ENCODE results near the gene ARSI. TPM values are rescaled to one million over a fixed set of nuclear protein-coding genes. Genes with fewer than 3 reads are reported as not detected.

The ARSI gene
- total RNA-seq, 4 donors from 2014 or later, result 0.17 to 1.5 (median 0.43) TPM

DNA sequence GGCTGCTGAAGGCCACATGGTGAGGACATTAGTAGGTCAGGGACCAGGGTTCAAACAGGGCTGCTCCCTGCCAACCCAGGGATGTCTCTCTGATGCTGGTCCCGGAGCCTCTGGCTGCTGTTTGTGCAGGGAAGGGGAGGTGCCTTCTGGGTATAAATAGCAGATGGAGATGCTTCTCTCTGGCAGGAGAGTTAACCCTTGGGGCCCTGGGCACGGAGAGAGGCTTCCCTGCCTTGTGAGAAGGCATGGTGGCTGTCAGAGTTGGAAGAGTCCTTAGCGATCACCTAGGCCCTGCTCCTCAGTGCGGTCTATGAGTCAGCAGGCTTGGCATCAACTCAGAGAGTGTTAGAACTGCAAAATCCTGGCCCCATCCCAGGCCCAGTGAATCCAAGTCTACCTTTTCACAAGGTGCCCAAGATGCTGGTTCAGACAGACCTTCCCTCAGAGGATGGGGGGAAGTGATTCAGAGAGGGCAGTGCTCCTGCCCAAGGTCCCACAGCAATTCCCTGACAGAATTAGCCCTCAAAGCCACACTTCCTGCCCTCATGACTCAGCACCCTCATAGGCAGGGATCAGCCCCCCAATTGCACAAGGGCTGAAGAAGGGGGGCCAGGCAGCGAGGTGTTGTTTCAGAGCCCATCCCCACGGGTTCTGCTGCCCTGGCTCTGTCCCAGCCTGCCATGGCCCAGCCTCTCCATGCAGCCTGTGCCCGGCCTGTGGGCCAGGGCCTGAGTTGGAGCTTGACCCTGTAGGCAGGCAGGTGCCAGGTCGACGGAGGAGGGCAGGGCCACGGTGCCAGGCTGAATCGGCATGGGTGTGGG lies 38.7 kb downstream of the ARSI start:
- no peak for TF ChIP-seq CTCF (IDR thresholded peaks at IDR 0.05; ENCODE audit: low read depth)

DNA sequence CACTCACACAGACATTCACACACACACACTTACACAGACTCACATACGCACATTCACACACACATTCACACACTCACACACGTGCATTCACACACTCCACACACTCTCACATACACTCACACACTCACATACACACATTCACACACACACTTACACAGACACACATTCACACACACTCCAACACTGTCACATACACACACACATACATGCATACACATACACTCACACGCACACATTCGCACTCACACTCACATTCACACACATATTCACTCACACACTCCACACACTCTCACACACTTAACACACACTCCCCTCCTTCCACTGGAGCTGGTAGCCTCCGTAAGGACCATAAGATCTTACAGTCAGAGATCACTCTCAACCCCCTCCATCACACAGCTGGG lies 39.3 kb downstream of the ARSI start:
- no peak for TF ChIP-seq CTCF (IDR thresholded peaks at IDR 0.05; ENCODE audit: low read depth)

GRCh38 chr5:150262502-150262901 lies 40.2 kb downstream of the ARSI start:
- no peak for TF ChIP-seq CTCF (IDR thresholded peaks at IDR 0.05; ENCODE audit: low read depth)

GRCh38 chr5:150261231-150261630 lies 41.5 kb downstream of the ARSI start:
- TF ChIP-seq CTCF (IDR thresholded peaks at IDR 0.05; ENCODE audit: low read depth), result no peak

GRCh38 chr5:150258130-150258529 lies 44.6 kb downstream of the ARSI start:
- no peak for TF ChIP-seq CTCF (IDR thresholded peaks at IDR 0.05; ENCODE audit: low read depth)

DNA sequence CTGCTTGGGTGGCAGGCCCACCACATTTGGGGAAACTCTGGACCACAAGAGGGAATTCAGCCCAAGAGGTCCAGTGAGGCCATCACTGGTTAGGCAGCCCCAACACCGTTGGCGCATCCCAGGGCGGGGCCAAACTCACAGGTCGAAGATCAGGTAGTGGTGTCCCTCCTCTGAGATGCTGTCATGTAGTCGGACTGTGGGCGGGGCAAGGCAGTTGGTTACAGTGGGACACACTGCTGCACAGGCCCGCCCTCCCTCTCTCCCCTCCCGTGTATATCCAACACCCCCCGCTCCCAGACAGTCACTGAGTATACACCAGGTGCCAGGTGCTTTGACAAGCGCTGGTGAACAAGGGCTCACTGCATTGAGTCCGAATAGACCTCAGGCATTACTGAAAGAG lies 45.3 kb downstream of the ARSI start:
- TF ChIP-seq CTCF (IDR thresholded peaks at IDR 0.05; ENCODE audit: low read depth), result no peak

DNA sequence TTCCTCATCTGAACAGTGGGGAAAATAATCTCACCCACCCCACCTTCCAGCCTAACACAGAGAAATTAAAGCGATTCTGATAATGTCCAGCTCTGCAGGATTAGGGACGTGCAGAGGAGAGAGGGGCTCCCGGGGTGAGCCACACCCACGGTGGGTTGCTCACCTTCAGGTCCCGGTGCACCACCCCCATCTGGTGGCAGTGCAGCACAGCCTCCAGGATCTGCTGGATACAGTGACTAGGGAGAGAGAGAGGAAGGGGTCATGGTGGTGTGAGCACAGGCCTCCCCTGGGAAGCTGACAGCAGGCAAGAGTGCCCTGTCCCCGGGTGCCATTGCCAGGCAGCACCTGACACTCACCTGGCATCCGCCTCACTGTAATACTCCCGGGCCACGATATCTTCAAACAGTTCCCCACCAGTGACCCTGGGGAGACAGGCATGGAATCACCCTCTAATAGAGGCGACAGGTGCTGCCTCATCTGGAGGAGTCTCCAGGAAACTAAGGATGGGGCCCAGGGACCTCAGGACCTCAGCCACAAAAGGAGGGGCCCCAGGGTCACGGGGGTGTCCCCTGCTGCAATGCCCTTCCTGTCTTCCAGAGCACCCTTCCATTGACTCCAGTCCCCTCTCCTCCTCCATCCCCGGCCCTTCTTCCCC lies 46.2 kb downstream of the ARSI start:
- no peak for TF ChIP-seq CTCF (IDR thresholded peaks at IDR 0.05; ENCODE audit: low read depth)
